Measurements from ENCODE around the gene PSMA2. TPM values are rescaled to one million over a fixed set of nuclear protein-coding genes. Genes with fewer than 3 reads are reported as not detected.
A peak's percentile ranks its signal among the peaks of the same experiment; 100 is the strongest.

PSMA2 gene
- total RNA-seq, 1 donor from 2014 or later = 316 TPM

- Histone ChIP-seq H3K4me3 (peak overlapping the region; percentile 68), H4K20me1 (ENCODE audit: low read depth) (peaks cover 50% of the 10 kb centered on the region), H3K4me2 (peak overlapping the region; percentile 92), H3K4me1 (peaks cover 15% of the 10 kb centered on the region), H3K27me3 (no peaks in the 10 kb centered on the region), H3K9me3 (ENCODE audit: low read depth) (no peaks in the 10 kb centered on the region), H3K36me3 (peaks cover 14% of the 10 kb centered on the region), H3F3A (ENCODE audit: low read depth) (no peaks in the 10 kb centered on the region), H3K79me2 (ENCODE audit: low read depth) (peaks cover 97% of the 10 kb centered on the region), H2AFZ (replicated peaks) (no peak overlapping the region), H3K27ac (no peak overlapping the region), H3K9ac (peak overlapping the region; percentile 89)
- peak overlapping the region; percentile 99 for H3K4me3 Mint-ChIP-seq
- no peak for DNase-seq (ENCODE audit: low spot score)
- no peaks in the 10 kb centered on the region for H3K9me3 Mint-ChIP-seq
- TF ChIP-seq EZH2phosphoT487 (IDR thresholded peaks at IDR 0.05) (no peak), CTCF (IDR thresholded peaks at IDR 0.05) (no peak), EZH2 (IDR thresholded peaks at IDR 0.05) (no peak)
- peaks cover 2% of the 10 kb centered on the region for H3K27me3 Mint-ChIP-seq (ENCODE audit: insufficient read depth, low read depth)
- H3K36me3 Mint-ChIP-seq = peaks cover 7% of the 10 kb centered on the region
- no peak overlapping the region for H3K27ac Mint-ChIP-seq
- H3K4me1 Mint-ChIP-seq = peaks cover 27% of the 10 kb centered on the region
Measured at GRCh38 chr7:42930889-42931288, 1.1 kb downstream of the PSMA2 start.

GRCh38 chr7:42929449-42929848, 2.5 kb downstream of the PSMA2 start:
- H3K9me3 ChIP-seq (ENCODE audit: low read depth) = no peaks in the 10 kb centered on the region
- no peak overlapping the region for H3K27ac ChIP-seq
- H3K4me2 ChIP-seq = peak overlapping the region; percentile 92
- peaks cover 9% of the 10 kb centered on the region for H3K36me3 Mint-ChIP-seq
- H3K9me3 Mint-ChIP-seq = no peaks in the 10 kb centered on the region
- no peak overlapping the region for H3K27ac Mint-ChIP-seq
- H3K4me1 ChIP-seq = peaks cover 15% of the 10 kb centered on the region
- DNase-seq (ENCODE audit: low spot score) = no peak
- TF ChIP-seq EZH2 (IDR thresholded peaks at IDR 0.05) (no peak), EZH2phosphoT487 (IDR thresholded peaks at IDR 0.05) (no peak), CTCF (IDR thresholded peaks at IDR 0.05) (no peak)
- H3K4me1 Mint-ChIP-seq = peaks cover 27% of the 10 kb centered on the region
- peaks cover 2% of the 10 kb centered on the region for H3K27me3 Mint-ChIP-seq (ENCODE audit: insufficient read depth, low read depth)
- no peak overlapping the region for H3K9ac ChIP-seq
- H2AFZ ChIP-seq (replicated peaks) = no peak overlapping the region
- H3K79me2 ChIP-seq (ENCODE audit: low read depth) = peaks cover 86% of the 10 kb centered on the region
- H3K36me3 ChIP-seq = peaks cover 16% of the 10 kb centered on the region
- peaks cover 50% of the 10 kb centered on the region for H4K20me1 ChIP-seq (ENCODE audit: low read depth)
- no peak overlapping the region for H3K4me3 ChIP-seq
- no peaks in the 10 kb centered on the region for H3F3A ChIP-seq (ENCODE audit: low read depth)
- H3K4me3 Mint-ChIP-seq = peak overlapping the region; percentile 5
- no peaks in the 10 kb centered on the region for H3K27me3 ChIP-seq

- Histone ChIP-seq H3K9me3 (ENCODE audit: low read depth) (no peaks in the 10 kb centered on the region), H3K27me3 (no peaks in the 10 kb centered on the region), H3K4me3 (no peak overlapping the region), H3K79me2 (ENCODE audit: low read depth) (peaks cover 79% of the 10 kb centered on the region), H4K20me1 (ENCODE audit: low read depth) (peaks cover 49% of the 10 kb centered on the region), H3F3A (ENCODE audit: low read depth) (no peaks in the 10 kb centered on the region), H3K27ac (no peak overlapping the region), H3K36me3 (peaks cover 16% of the 10 kb centered on the region), H2AFZ (replicated peaks) (no peak overlapping the region), H3K9ac (no peak overlapping the region), H3K4me2 (no peak overlapping the region), H3K4me1 (peaks cover 15% of the 10 kb centered on the region)
- no peak for DNase-seq (ENCODE audit: low spot score)
- TF ChIP-seq CTCF (IDR thresholded peaks at IDR 0.05) (no peak), EZH2 (IDR thresholded peaks at IDR 0.05) (no peak), EZH2phosphoT487 (IDR thresholded peaks at IDR 0.05) (no peak)
- H3K27me3 Mint-ChIP-seq (ENCODE audit: insufficient read depth, low read depth) = peaks cover 2% of the 10 kb centered on the region
- peaks cover 11% of the 10 kb centered on the region for H3K36me3 Mint-ChIP-seq
- H3K9me3 Mint-ChIP-seq = no peaks in the 10 kb centered on the region
- no peak overlapping the region for H3K27ac Mint-ChIP-seq
- H3K4me1 Mint-ChIP-seq = peaks cover 27% of the 10 kb centered on the region
- no peak overlapping the region for H3K4me3 Mint-ChIP-seq
Measured at GRCh38 chr7:42928754-42929153, 3.2 kb downstream of the PSMA2 start.

Data from neural progenitor cell (in vitro differentiated cells).